ENCODE results near the gene TRMT112. TPM values are rescaled to one million over a fixed set of nuclear protein-coding genes. Genes with fewer than 3 reads are reported as not detected.

TRMT112 gene
- total RNA-seq, 6 experiments from 2014 or later: 58.0 to 122 (median 85.3) TPM

DNA sequence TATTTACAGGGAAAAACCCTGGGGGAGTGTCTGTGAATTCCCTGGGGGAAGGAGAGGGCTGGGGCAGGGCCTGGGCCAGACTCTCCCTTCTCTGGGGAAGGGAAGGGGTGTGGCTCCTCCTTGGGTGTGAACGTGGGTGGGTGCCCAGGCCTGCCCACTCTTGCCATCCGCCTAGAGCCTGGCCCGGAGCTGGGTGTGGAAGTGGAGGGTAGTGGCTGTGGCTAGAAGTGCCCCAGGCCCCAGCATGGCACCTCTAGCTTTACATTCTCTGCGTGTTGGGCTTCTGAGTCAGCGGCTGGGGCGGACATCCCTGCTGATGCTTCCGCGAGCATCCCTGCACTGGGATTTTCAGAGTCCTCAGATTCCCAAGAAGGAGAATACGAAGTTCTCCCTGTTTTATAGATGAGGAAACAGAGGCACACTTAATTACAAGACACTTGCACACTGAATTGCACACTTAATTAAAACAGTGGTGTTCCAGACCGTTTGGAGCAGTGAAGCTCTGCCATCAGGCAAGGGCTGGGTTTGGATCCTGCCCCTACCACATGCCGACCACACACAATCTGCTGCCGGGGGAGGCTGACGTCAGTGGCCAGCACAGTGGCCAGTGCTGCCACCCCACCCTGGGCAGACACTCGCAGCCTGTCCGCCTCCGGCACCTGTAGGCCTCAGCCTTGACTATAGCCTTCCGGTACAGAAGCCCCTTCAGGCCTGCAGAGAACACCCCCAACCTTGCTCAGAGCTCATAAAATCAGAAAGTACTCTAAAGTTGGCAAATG, 40.5 kb downstream of the TRMT112 start:
- Histone ChIP-seq H3K9me3 (no peaks in the 10 kb centered on the region), H3K36me3 (peaks cover 0 to 14% (median 2%) of the 10 kb centered on the region in 4 donors), H3K27me3 (no peaks in the 10 kb centered on the region), H3K4me1 (peaks cover 0 to 20% (median 9%) of the 10 kb centered on the region in 4 donors), H3K27ac (no peak overlapping the region), H3K4me3 (no peak overlapping the region)
- TF ChIP-seq POLR2A (IDR thresholded peaks at IDR 0.05): no peak
- TF ChIP-seq, protein P1, sequence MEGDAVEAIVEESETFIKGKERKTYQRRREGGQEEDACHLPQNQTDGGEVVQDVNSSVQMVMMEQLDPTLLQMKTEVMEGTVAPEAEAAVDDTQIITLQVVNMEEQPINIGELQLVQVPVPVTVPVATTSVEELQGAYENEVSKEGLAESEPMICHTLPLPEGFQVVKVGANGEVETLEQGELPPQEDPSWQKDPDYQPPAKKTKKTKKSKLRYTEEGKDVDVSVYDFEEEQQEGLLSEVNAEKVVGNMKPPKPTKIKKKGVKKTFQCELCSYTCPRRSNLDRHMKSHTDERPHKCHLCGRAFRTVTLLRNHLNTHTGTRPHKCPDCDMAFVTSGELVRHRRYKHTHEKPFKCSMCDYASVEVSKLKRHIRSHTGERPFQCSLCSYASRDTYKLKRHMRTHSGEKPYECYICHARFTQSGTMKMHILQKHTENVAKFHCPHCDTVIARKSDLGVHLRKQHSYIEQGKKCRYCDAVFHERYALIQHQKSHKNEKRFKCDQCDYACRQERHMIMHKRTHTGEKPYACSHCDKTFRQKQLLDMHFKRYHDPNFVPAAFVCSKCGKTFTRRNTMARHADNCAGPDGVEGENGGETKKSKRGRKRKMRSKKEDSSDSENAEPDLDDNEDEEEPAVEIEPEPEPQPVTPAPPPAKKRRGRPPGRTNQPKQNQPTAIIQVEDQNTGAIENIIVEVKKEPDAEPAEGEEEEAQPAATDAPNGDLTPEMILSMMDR (IDR thresholded peaks at IDR 0.05): no peak
- WGBS (ENCODE audit: insufficient coverage, low coverage, low lambda C conversion rate, missing lambda C conversion rate): 100% methylated on average over 1 of the region's 17 CpGs
- ATAC-seq: no peak
- intact Hi-C loops (cut with DNase I): no loop called here
- DNase-seq: peak in 1 of 3 donors; percentile 53

DNA sequence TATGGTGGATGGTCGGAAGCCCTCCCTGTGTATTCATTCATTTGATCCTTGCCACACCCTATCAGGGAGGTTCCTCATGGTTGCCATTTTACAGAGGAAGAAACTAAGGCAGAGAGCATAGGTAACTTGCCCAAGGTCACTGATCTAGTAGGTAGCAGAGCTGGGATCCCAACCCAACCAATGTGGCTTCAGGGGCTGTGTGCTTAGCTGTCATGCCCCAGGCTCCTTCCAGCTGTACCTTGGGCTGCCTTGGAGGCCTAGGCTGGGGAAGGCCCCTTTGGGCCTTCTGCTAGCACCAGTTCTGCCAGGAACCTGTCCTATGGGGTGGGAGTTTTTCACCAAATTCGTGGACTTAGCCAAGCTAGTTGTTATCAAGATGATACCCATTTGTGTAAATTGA, 41.5 kb downstream of the TRMT112 start:
- intact Hi-C loops (cut with DNase I): no loop called here
- Histone ChIP-seq H3K4me1 (peaks cover 0 to 23% (median 10%) of the 10 kb centered on the region in 4 donors), H3K9me3 (no peaks in the 10 kb centered on the region), H3K27ac (no peak overlapping the region), H3K27me3 (no peaks in the 10 kb centered on the region), H3K36me3 (peaks cover 0 to 14% (median 2%) of the 10 kb centered on the region in 4 donors), H3K4me3 (no peak overlapping the region)
- DNase-seq (no peak), ATAC-seq (no peak)
- 75% methylated on average over 1 of the region's 2 CpGs for WGBS (ENCODE audit: insufficient coverage, low coverage, low lambda C conversion rate, missing lambda C conversion rate)
- TF ChIP-seq, protein P1 (IDR thresholded peaks at IDR 0.05): no peak
- no peak for TF ChIP-seq POLR2A (IDR thresholded peaks at IDR 0.05)

DNA sequence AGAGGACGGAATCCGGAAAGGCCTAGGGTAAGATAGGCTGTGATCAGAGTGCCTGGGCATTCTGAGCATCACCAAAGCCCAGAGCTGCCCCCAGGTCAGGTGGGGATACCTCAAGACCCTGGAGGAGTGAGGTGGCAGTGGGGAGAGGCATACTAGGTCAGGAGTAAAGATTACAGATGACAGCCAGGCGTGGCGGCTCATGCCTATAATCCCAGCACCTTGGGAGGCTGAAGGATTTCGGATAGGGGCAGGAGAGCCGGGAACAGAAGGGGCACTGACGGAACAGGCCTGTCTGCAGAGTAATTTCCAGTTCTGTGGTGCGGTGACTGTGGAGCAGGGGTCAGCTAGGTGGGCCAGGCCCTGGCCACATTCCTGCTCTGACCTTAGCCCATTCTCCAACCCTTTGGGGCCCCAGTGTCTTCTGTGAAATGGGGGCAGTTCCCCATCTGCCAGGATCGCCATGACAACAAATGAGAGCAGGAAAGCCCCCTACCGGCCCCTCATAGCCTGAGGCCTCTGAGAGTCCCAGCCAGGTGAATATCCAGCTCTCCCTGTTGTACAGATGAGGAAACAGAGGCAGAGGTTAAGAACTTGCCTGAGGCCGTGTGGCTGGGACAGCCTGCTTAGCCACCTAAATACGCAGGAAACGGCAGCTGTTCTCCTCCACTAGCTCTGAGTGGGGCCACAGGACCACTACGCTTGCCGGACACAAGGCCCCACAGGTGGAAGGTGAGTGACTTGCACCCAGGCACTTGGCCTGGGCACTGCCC, 42.1 kb downstream of the TRMT112 start:
- no peak for ATAC-seq
- no peak for DNase-seq

DNA sequence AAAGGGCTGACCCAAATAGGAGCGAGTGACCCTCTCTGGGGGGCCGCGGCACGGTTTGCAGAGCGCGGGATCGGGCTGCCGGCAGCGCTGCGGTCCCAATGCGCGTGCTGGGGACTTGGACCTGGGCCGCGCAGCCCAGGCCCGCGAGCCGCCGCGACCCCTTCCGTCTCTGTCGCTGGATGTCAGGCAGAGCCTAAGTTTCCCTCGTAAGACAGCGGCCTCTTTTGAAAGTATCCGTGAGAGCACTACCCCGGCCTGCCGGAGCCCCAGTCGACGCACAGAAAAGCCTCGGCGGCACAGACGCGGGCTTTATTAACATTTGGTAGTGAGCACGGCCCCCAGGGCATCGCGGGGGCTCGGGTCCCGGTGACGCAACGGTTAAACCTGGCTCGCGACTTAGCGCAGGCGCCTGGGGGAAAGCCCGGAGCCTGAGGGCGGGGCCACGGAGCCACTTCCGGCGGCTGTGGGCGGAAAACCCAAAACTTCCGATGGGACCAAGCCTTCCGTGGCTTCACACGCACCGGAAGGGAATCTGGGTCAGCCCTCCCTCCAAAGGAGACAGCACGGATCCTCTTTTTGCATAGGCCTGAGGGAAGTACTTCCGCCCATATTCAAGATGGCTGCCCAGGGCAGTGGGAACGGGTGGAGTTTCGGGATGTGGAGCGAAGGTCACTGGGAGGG, 47.7 kb downstream of the TRMT112 start:
- DNase-seq: peak; percentile 97 to 99 (median 98)
- peak; percentile 78 to 87 (median 82) for ATAC-seq
- peaks cover 0 to 34% (median 17%) of the 10 kb centered on the region in 4 donors for H3K4me1 ChIP-seq
- WGBS (ENCODE audit: insufficient coverage, low coverage, low lambda C conversion rate, missing lambda C conversion rate): 0% methylated on average over 5 of the region's 58 CpGs
- H3K4me3 ChIP-seq: peak overlapping the region; percentile 81 to 94 (median 92)
- no peaks in the 10 kb centered on the region for H3K9me3 ChIP-seq
- intact Hi-C loops (cut with DNase I): no loop called here
- peak overlapping the region; percentile 91 to 92 (median 91) for H3K27ac ChIP-seq
- no peaks in the 10 kb centered on the region for H3K36me3 ChIP-seq
- TF ChIP-seq, protein P1 (IDR thresholded peaks at IDR 0.05): peak in 1 of 4 donors; percentile 21
- TF ChIP-seq POLR2A (IDR thresholded peaks at IDR 0.05): peak; percentile 50
- no peaks in the 10 kb centered on the region for H3K27me3 ChIP-seq

More for the DNA sequence above, 42.1 kb downstream of the TRMT112 start:
- Histone ChIP-seq H3K9me3 (no peaks in the 10 kb centered on the region), H3K36me3 (peaks cover 0 to 14% (median 2%) of the 10 kb centered on the region in 4 donors), H3K4me1 (peaks cover 0 to 23% (median 10%) of the 10 kb centered on the region in 4 donors), H3K27ac (no peak overlapping the region), H3K4me3 (no peak overlapping the region), H3K27me3 (no peaks in the 10 kb centered on the region)
- WGBS (ENCODE audit: insufficient coverage, low coverage, low lambda C conversion rate, missing lambda C conversion rate): 93% methylated on average over 5 of the region's 15 CpGs
- TF ChIP-seq, protein P1 (IDR thresholded peaks at IDR 0.05): no peak
- TF ChIP-seq POLR2A (IDR thresholded peaks at IDR 0.05): no peak
- intact Hi-C loops (cut with DNase I): no loop called here

All from right lobe of liver (tissue), 6 donors.